ENCODE measurements around the gene LMBR1. TPM values are rescaled to one million over a fixed set of nuclear protein-coding genes. Genes with fewer than 3 reads are reported as not detected.
"Not testable (repeated sequence)": the region's sequence is repeated elsewhere in the genome, so short reads cannot be mapped to it uniquely, and the experiment has no call there.

Gene LMBR1
- total RNA-seq, 1 donor from 2014 or later = 37.6 TPM

DNA sequence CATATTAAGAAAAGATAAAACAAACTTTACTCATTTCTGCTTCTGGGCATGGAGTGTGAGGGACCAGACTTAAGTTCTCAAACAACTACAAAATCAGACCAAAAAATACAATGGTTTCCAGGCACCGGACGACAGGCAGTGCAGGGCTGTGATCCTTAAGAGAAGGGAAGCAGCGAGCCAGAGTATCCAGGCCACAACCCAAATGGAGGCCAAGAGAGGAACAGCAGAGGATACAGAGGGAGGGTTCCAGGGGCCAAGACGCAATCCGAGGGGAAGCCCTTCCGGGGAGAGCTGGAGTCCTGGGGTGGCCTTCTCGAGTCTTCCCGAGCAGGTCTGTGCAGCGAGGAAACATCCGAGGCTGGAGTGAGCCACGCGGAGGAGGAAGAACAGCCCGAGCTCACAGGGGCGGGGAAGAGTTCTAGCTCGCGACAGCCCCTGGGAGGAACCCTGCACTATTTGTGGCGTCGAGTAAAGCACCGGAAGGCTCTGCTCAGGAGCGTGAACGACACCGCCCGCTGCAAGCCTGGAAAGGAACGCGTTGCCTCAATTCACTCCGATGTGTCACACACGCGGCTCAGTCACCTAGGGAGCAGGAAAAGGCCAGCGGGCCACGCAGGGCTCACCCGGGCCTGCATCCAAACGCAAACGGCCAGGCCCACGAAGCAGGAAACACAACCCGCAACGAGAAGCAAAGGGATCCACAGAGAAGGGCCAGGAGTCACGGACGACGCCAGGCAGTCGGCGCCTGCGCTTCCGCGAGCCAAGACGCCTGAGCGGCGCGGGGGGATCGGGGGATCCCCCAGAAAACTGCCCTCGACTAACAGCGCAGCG, 253.3 kb downstream of the LMBR1 start:
- Histone ChIP-seq H3K27me3 (ENCODE audit: low read depth) (peaks cover 10% of the 10 kb centered on the region), H3K27ac (replicated peaks) (peak overlapping the region; percentile 71), H3K9me3 (replicated peaks) (no peaks in the 10 kb centered on the region), H3K4me3 (peak overlapping the region; percentile 87), H3K4me1 (peaks cover 25% of the 10 kb centered on the region), H3K36me3 (no peaks in the 10 kb centered on the region)
- TF ChIP-seq, protein P1, sequence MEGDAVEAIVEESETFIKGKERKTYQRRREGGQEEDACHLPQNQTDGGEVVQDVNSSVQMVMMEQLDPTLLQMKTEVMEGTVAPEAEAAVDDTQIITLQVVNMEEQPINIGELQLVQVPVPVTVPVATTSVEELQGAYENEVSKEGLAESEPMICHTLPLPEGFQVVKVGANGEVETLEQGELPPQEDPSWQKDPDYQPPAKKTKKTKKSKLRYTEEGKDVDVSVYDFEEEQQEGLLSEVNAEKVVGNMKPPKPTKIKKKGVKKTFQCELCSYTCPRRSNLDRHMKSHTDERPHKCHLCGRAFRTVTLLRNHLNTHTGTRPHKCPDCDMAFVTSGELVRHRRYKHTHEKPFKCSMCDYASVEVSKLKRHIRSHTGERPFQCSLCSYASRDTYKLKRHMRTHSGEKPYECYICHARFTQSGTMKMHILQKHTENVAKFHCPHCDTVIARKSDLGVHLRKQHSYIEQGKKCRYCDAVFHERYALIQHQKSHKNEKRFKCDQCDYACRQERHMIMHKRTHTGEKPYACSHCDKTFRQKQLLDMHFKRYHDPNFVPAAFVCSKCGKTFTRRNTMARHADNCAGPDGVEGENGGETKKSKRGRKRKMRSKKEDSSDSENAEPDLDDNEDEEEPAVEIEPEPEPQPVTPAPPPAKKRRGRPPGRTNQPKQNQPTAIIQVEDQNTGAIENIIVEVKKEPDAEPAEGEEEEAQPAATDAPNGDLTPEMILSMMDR (IDR thresholded peaks at IDR 0.05; ENCODE audit: borderline replicate concordance) = no peak
- intact Hi-C loops (cut with micrococcal nuclease) = no loop called here
- DNase-seq = no peak

- intact Hi-C loops (cut with micrococcal nuclease) = no loop called here
- Histone ChIP-seq H3K9me3 (replicated peaks) (no peaks in the 10 kb centered on the region), H3K27ac (replicated peaks) (no peak overlapping the region), H3K4me3 (no peak overlapping the region), H3K4me1 (peaks cover 25% of the 10 kb centered on the region), H3K27me3 (ENCODE audit: low read depth) (peaks cover 2% of the 10 kb centered on the region), H3K36me3 (no peaks in the 10 kb centered on the region)
- DNase-seq = no peak
- TF ChIP-seq, protein P1 (IDR thresholded peaks at IDR 0.05; ENCODE audit: borderline replicate concordance) = no peak
Observed at GRCh38 chr7:156638443-156639077, 254.4 kb downstream of the LMBR1 start.

DNA sequence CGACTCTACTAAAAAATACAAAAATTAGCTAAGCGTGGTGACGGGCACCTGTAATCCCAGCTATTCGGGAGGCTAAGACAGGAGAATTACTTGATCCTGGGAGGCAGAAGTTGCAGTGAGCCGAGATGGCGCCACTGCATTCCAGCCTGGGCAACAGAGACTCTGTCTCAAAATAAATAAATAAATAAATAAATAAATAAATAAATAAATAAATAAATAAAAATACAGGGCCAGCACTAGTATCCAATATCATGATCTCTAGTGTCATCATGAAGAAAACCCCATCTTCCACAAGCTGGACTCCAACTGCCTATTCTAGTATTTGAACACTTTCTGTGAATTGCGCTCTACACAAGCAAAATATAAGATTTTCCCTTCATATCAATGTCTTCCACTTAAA, 255.9 kb downstream of the LMBR1 start:
- H3K4me3 ChIP-seq; DNase-seq; H3K27me3 ChIP-seq (ENCODE audit: low read depth); H3K27ac ChIP-seq (replicated peaks); intact Hi-C loops (cut with micrococcal nuclease); H3K9me3 ChIP-seq (replicated peaks); H3K36me3 ChIP-seq: not testable (repeated sequence)
- H3K4me1 ChIP-seq = peaks cover 25% of the 10 kb centered on the region

GRCh38 chr7:156635529-156636385, 257.2 kb downstream of the LMBR1 start:
- Histone ChIP-seq H3K27ac (replicated peaks) (no peak overlapping the region), H3K27me3 (ENCODE audit: low read depth) (no peaks in the 10 kb centered on the region), H3K4me3 (no peak overlapping the region), H3K9me3 (replicated peaks) (no peaks in the 10 kb centered on the region), H3K36me3 (no peaks in the 10 kb centered on the region), H3K4me1 (peaks cover 18% of the 10 kb centered on the region)
- intact Hi-C loops (cut with micrococcal nuclease) = no loop called here
- DNase-seq = no peak
- TF ChIP-seq, protein P1 (IDR thresholded peaks at IDR 0.05; ENCODE audit: borderline replicate concordance) = no peak

DNA sequence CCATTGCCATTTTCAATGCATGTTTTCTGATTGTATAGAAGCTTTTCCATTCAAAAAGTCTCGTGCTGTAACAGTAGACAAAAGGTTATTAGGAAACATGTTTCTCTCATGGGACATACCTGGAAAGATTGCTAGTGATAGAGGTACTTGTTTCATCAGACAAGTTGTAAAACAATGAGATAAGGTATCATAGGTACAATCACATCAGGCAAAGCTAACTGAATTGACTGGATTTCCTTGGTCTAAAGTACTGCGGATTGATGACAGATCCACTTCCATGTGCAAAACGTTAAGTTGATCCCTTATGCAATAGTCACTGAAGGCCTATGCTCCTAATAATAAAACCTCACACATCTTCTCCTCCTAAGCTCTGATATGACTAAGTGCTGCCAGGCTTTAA, 258.9 kb downstream of the LMBR1 start:
- H3K9me3 ChIP-seq (replicated peaks) = peaks cover 11% of the 10 kb centered on the region
- intact Hi-C loops (cut with micrococcal nuclease) = no loop called here
- H3K27ac ChIP-seq (replicated peaks) = no peak overlapping the region
- H3K4me3 ChIP-seq = no peak overlapping the region
- no peak for DNase-seq
- no peaks in the 10 kb centered on the region for H3K27me3 ChIP-seq (ENCODE audit: low read depth)
- H3K36me3 ChIP-seq = no peaks in the 10 kb centered on the region
- TF ChIP-seq, protein P1 (IDR thresholded peaks at IDR 0.05; ENCODE audit: borderline replicate concordance) = no peak
- H3K4me1 ChIP-seq = peaks cover 3% of the 10 kb centered on the region
